ENCODE results near the gene CUBN. TPM values are rescaled to one million over a fixed set of nuclear protein-coding genes. Genes with fewer than 3 reads are reported as not detected.

CUBN gene
- total RNA-seq, 2 experiments from 2014 or later: 0.19 to 0.59 TPM

DNA sequence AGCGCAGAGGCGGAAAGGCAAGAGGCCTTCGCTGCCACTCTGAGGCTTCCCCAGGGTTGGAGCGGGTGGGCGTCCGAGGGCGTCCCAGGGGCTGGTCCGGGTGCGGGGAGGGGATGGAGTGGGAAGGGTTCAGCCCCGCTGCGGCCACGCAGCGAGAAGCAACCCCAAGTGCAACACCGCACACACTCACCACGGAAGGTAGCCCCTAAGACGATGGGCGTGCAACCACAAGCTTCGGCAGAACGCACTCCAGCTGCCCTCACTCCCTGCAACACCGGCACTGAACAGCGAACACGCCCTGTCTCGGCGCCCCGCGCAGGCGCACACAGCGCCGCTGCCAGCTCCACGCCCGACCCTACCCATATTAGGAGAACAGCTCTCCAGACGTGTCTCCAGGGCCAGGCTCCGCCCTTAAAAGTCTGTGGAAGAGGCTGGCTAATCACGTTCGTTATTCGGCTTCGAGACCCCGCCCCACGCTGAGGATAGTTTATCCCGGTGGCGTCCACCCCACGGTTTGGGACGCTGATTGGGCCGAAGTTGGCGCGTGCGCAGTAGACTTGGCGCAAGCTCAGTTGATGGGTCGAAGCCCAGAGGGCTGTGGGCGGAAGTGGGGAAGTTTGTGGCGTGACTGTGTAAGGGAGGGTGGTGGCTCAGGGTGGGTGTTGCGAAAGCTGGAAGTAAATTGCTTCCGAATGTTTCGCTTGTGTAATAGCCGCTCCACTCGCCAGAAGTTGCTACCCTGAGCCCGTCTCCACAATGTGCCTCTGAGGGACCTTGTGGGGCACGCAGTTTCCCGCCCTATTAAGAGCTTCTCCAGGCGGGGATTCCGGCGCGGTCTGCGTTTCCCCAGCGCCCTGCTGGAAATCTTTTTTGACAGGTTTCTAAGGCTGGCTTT, 312.2 kb downstream of the CUBN start, which contains the start of gene RSU1:
Gene RSU1 (minus strand): TSS at position 300 of the 895 bp plus-strand sequence. CDS start 343 bp downstream, outside the sequence.
- ChIA-PET CTCF (interaction anchor here (0.9 to 1.3 kb wide), 2 partner anchors 26 to 29 kb away, joined by 3 read pairs; no protein-coding TSS in a partner anchor), POLR2A (interaction anchor here (0.5 to 1.2 kb wide), 5 partner anchors 11 to 413 kb away, joined by 3 to 8 read pairs (median 4); partner anchors contain the start of gene VIM)

DNA sequence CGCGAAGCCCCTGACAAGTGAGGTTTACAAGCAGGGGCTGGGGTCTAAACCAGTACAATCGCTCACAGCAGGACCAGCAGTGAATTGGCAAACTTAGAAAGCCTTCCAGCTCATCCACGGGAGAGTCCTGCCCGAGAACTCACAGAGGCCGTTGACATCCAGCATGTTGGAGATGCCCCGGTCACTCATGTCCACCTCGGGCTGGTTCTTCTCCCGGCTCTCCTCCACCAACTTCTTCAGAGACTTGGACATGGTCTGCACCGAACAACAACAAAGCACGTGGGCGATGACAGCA, 312.8 kb downstream of the CUBN start:
- ChIA-PET CTCF (interaction anchor here (0.9 to 1.3 kb wide), 2 partner anchors 26 to 28 kb away, joined by 3 read pairs; no protein-coding TSS in a partner anchor), POLR2A (interaction anchor here (0.8 kb wide), 1 partner anchor 14 kb away, joined by 4 read pairs; no protein-coding TSS in a partner anchor)

- CTCF ChIA-PET: no interaction called here
- POLR2A ChIA-PET: no interaction called here
Observed at GRCh38 chr10:16816171-16816570, 313.4 kb downstream of the CUBN start.

DNA sequence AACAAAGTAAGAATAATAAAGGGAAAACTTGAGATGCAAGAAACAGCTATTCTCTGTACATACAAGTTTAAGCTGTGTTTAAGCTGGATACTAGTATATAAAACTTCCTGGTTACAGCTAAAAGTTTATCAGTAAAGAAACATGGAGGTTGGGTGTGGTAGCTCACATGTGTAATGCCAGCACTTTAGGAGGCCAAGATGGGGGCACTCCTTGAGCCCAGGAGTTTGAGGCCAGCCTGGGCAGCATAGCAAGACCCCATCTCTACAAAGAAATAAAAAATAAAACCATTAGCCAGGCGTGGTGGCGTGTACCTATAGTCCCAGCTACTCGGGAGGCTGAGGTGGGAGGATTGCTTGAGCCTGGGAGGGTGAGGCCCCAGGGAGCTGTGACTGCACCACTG, 315.6 kb downstream of the CUBN start:
- CTCF ChIA-PET: interaction anchor here (0.7 kb wide), 1 partner anchor 700 kb away, joined by 4 read pairs; no protein-coding TSS in a partner anchor
- POLR2A ChIA-PET: no interaction called here

DNA sequence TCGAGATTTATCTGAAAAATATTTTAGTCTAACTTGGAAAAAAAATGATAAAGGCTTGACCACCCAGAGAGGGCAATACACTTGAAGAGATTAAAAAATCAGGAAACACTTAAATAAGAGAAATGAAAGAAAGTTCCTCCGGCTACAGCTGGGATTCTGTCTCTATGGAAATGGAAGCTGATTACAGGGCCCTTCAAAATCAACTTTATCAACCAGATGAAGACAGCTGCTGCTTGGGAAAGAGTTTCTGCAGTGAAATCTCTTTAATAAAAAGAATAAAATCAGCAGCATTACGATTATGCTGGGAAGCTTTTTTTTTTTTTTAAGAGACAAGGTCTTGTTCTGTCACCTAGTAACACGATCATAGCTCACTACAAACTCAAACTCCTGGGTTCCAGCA, 316.9 kb downstream of the CUBN start:
- POLR2A ChIA-PET: interaction anchor here (0.6 to 0.7 kb wide), 3 partner anchors 23 to 1518 kb away, joined by 3 read pairs; no protein-coding TSS in a partner anchor
- CTCF ChIA-PET: no interaction called here

- POLR2A ChIA-PET: no interaction called here
- CTCF ChIA-PET: interaction anchor here (0.5 kb wide), 1 partner anchor 416 kb away, joined by 3 read pairs; the partner anchor contains the start of gene VIM
Observed at GRCh38 chr10:16811765-16812164, 317.8 kb downstream of the CUBN start.

DNA sequence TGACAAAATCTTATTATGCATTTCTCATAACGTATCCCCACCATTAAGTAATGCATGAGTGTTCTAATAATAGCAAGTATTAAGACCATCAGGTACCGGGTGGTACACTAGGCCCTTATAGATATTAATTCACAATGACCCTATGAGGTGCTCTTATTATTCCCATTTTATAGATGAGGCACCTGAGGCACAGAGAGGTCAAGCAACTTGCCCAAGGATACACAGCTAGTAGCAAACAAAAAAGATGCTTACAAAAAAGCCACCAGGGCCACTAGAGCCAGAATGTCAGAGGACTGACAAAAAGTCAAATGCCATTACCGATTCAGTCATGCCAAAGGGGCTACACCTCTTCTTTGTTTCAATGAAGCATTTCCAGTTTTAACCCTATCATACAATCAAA, 318.3 kb downstream of the CUBN start:
- ChIA-PET CTCF (interaction anchor here (0.5 kb wide), 1 partner anchor 417 kb away, joined by 3 read pairs; the partner anchor contains the start of gene VIM), POLR2A (no interaction called here)

DNA sequence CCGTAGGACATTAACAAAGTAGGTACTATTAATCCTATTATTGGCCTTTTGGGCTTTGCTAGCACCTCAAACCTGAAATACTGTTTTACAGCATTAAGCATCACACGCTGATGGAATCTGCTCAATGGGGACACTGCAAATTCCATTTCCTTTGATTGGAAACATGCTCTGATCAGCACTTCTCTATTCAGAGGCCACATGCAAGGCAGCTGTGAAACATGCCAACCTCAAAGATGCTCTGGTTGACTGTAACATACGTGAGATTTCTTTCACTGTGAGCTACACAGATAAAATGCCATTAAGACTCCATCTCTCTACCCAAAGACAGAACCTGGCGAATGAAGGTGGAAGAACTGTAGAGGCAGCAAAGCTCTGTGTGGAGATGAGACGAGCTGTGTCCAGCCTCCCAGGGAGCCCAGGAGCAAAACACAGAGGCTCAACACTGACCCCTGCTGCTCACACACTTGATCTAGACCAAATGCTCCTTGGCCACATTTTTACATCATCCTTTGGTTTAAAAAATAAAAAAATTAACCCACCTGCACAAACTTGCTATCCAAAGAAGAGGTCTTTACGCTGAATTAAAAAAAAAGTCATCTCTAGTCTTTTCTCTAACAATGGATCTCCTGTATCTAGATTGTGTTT, 320.4 kb downstream of the CUBN start:
- ChIA-PET POLR2A (no interaction called here), CTCF (interaction anchor here (0.7 to 1.9 kb wide), 2 partner anchors 14 to 907 kb away, joined by 3 to 5 read pairs; no protein-coding TSS in a partner anchor)

- POLR2A ChIA-PET: interaction anchor here (0.8 kb wide), 1 partner anchor 13 kb away, joined by 4 read pairs; the partner anchor contains the start of gene RSU1
- CTCF ChIA-PET: no interaction called here
Observed at GRCh38 chr10:16804123-16804522, 325.5 kb downstream of the CUBN start.

- ChIA-PET POLR2A (no interaction called here), CTCF (no interaction called here)
Observed at GRCh38 chr10:16803464-16803863, 326.1 kb downstream of the CUBN start.

GRCh38 chr10:16799621-16800020, 330.0 kb downstream of the CUBN start:
- CTCF ChIA-PET: no interaction called here
- POLR2A ChIA-PET: no interaction called here

GRCh38 chr10:16798571-16798970, 331.0 kb downstream of the CUBN start:
- ChIA-PET CTCF (interaction anchor here (0.9 kb wide), 1 partner anchor 10 kb away, joined by 3 read pairs; no protein-coding TSS in a partner anchor), POLR2A (no interaction called here)

DNA sequence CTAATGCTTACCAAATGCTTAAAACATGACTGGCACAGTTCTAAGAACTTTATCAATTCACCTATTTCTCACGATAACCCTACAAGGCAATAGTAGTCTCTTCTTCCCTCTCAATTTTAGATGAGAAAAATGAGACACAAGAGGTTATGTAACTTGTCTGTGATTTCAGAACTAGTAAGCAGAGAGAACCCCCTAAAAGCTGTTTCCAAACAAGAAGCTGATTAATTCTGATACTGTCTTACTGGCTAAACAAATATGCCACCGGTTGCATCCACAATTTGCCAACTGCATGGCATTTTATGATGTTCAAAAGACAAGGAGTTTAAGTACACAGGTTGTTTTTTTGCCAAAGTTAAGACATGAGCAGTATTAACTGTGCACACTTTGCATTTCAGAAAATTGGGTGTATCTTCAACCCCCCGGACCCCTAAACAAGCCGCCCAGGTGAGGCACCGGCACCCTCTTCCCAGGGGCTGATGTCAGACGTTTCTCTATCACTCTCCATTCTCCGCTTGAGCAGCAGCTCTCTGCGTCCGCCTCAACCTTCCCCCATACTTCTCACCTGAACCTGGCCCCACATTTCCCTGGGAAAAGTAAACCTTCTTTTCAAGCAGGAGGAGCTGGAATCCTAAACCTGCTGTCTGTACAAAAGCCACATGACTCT, 334.1 kb downstream of the CUBN start:
- ChIA-PET POLR2A (interaction anchor here (0.6 kb wide), 1 partner anchor 9 kb away, joined by 5 read pairs; no protein-coding TSS in a partner anchor), CTCF (interaction anchor here (0.7 kb wide), 1 partner anchor 910 kb away, joined by 3 read pairs; no protein-coding TSS in a partner anchor)

GRCh38 chr10:16794005-16794404, 335.6 kb downstream of the CUBN start:
- CTCF ChIA-PET: no interaction called here

DNA sequence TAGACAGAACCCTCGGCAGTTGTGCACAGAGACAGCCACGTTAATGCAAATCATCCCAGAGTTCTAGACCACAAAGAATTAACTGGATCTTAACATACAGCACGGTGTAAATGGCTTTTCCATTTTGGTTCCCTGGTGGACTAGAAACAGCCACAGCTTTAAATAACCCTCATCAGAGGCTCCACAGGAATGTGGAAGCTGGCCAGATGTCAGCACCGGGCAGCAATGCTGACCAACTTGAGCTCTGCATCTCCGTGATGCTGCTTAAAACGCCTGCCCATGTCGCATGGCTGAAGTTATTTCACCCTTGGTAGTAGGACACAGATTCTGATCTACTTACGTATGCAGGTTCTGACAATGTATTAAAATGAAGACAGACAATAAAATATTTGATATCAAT, 336.9 kb downstream of the CUBN start:
- POLR2A ChIA-PET: no interaction called here
- CTCF ChIA-PET: no interaction called here

More at GRCh38 chr10:16794005-16794404, 335.6 kb downstream of the CUBN start:
- POLR2A ChIA-PET: no interaction called here

DNA sequence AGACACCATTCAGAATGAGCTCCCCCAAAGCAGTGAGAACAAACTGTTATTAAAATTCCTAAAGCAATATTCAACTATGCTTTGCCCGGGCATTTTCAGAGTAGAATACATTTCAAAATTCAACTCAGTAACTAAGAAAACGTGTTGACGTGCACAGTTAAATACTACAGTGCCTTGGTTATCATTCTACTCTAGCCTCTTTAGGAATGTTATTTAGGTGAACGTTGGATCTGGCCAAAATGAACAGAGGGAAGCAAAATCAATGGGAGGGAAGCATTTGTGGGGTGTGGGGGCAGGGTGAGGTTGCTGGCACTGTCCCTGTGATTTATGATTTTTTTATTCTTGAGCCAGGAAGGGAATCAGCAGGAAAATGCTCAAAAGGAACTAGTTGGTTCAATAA, 339.8 kb downstream of the CUBN start:
- POLR2A ChIA-PET: interaction anchor here (0.5 kb wide), 1 partner anchor 23 kb away, joined by 3 read pairs; no protein-coding TSS in a partner anchor
- CTCF ChIA-PET: interaction anchor here (0.6 kb wide), 1 partner anchor 15 kb away, joined by 4 read pairs; no protein-coding TSS in a partner anchor

DNA sequence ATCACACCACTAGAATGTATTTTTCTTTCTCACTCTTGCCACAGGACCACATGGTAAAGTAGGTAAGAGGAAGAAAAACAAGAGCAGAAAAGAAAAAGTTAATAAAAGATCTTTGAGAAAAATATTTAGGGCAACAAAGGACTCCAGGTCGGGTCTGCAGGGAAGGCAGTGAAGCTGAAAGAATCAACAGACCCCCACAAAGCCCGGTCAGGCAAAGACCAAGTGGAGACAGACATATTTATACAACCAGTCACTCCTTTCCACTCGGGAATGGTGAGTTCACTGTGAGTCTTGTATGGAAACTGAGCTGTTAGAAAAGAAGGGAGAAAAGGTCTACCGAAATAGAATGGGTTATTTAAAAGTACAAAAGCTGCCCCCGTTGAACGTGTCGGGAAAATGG, 340.4 kb downstream of the CUBN start:
- CTCF ChIA-PET: interaction anchor here (0.6 to 1.3 kb wide), 2 partner anchors 16 to 28 kb away, joined by 3 to 4 read pairs; partner anchors contain the start of gene RSU1
- POLR2A ChIA-PET: interaction anchor here (0.5 kb wide), 1 partner anchor 23 kb away, joined by 3 read pairs; no protein-coding TSS in a partner anchor

- POLR2A ChIA-PET: no interaction called here
- CTCF ChIA-PET: interaction anchor here (1.3 kb wide), 1 partner anchor 28 kb away, joined by 3 read pairs; the partner anchor contains the start of gene RSU1
Observed at GRCh38 chr10:16788778-16789177, 340.8 kb downstream of the CUBN start.

DNA sequence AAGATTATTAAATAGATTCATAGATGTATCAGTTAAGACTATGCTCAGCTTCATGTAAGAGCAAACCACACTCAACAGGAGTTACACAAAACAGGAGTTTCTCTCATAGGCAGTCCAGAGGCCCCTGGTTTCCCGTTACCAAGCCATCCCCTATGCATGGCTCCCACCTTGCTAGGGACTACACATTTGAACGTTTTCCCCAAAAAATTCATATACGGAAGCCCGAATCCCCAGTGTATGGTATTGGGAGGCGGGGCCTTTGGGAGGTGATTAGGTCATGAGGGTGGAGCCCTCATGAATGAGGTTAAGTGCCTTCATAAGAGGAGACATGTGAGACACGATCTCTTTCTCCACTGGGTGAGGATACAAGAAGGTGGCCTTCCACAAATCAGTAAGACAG, 341.5 kb downstream of the CUBN start:
- CTCF ChIA-PET: interaction anchor here (0.7 to 1.3 kb wide), 2 partner anchors 29 to 828 kb away, joined by 3 read pairs; partner anchors contain the start of gene RSU1
- POLR2A ChIA-PET: no interaction called here

Measured in activated CD8-positive, alpha-beta memory T cell treated with anti-CD3 and anti-CD28 coated beads for 36 hours (primary cell).